MCF 10A (cell line): ENCODE results near the gene MAP1LC3C. TPM values are rescaled to one million over a fixed set of nuclear protein-coding genes. Genes with fewer than 3 reads are reported as not detected.

ENCODE experiments used
- BruUV-seq: library from RNA; stranded (reverse); fragments of 400-500 nt; replicated peaks from 2 replicates; lab custom pipeline; 2021; lab: Mats Ljungman, UMichigan
- CTCF ChIA-PET: fragments of 300-600 bp; sonication (Branson Sonifier 250); formaldehyde crosslinking; extraction: SDS; loops from one replicate; lab custom pipeline; 2021; ENCODE audit warnings: antibody characterized with exemption, inconsistent platforms; lab: Yijun Ruan, JAX
- POLR2A ChIA-PET: fragments of 300-600, 350-650 bp; sonication (Branson Sonifier 250); formaldehyde crosslinking; extraction: SDS; loops from one replicate; lab custom pipeline; 2020; ENCODE audit warnings: antibody characterized with exemption, inconsistent platforms; lab: Yijun Ruan, JAX
- DNase-seq: peaks from one replicate; pipeline ENCODE4 v3.0.0-alpha.2; 2018; ENCODE audit not compliant: unreplicated experiment
- H3K27ac Mint-ChIP-seq: one replicate; pipeline ENCODE4 v1.8.0; 2022; ENCODE audit warnings: mild to moderate bottlenecking, low read depth, mixed read lengths; ENCODE audit not compliant: unreplicated experiment
- H3K27me3 Mint-ChIP-seq: one replicate; pipeline ENCODE4 v1.8.0; 2022; ENCODE audit warnings: mixed read lengths; ENCODE audit not compliant: insufficient read depth, unreplicated experiment
- H3K36me3 Mint-ChIP-seq: one replicate; pipeline ENCODE4 v1.8.0; 2022; ENCODE audit warnings: mild to moderate bottlenecking, moderate library complexity, mixed read lengths; ENCODE audit not compliant: insufficient read depth, unreplicated experiment
- H3K4me1 Mint-ChIP-seq: one replicate; pipeline ENCODE4 v1.8.0; 2022; ENCODE audit warnings: mixed read lengths; ENCODE audit not compliant: insufficient read depth, unreplicated experiment
- H3K4me3 Mint-ChIP-seq: one replicate; pipeline ENCODE4 v1.8.0; 2022; ENCODE audit warnings: mild to moderate bottlenecking, moderate library complexity, mixed read lengths; ENCODE audit not compliant: unreplicated experiment
- H3K9me3 Mint-ChIP-seq: one replicate; pipeline ENCODE4 v1.8.0; 2022; ENCODE audit warnings: mixed read lengths; ENCODE audit not compliant: unreplicated experiment
- intact Hi-C: fragments of 100-400 bp; cut with micrococcal nuclease; formaldehyde crosslinking; loops from 2 replicates; pipeline ENCODE4 v1.14.1; 2022
- total RNA-seq: library from RNA; stranded (reverse); gene quantifications from 2 replicates; pipeline ENCODE4 v1.2.3, GENCODE V29; 2022
- TF ChIP-seq, protein P1 (sequence below): fragments of 200-600 bp; IDR thresholded peaks from one replicate; pipeline ENCODE4 v1.8.0; 2022; ENCODE audit warnings: antibody characterized with exemption, mild to moderate bottlenecking; ENCODE audit not compliant: unreplicated experiment

The MAP1LC3C gene
- total RNA-seq, 1 experiment from 2014 or later, result not detected

GRCh38 chr1:241998412-241998921, 431 bp downstream of the MAP1LC3C start:
- Mint-ChIP-seq H3K4me3 (peak overlapping the region; percentile 62), H3K4me1 (peaks cover 7% of the 10 kb centered on the region), H3K27ac (no peak overlapping the region), H3K27me3 (no peaks in the 10 kb centered on the region), H3K9me3 (no peaks in the 10 kb centered on the region), H3K36me3 (peaks cover 5% of the 10 kb centered on the region)
- ChIA-PET CTCF (interaction anchor here (0.5 to 6.3 kb wide), 52 partner anchors 9 to 1753 kb away, joined by 3 to 108 read pairs (median 4); partner anchors contain the start of gene KMO), POLR2A (interaction anchor here (0.5 to 1.2 kb wide), 5 partner anchors 18 to 465 kb away, joined by 3 to 7 read pairs (median 3); no protein-coding TSS in a partner anchor)
- BruUV-seq, result no TSS peak
- peak; percentile 93 for DNase-seq
- TF ChIP-seq, protein P1, sequence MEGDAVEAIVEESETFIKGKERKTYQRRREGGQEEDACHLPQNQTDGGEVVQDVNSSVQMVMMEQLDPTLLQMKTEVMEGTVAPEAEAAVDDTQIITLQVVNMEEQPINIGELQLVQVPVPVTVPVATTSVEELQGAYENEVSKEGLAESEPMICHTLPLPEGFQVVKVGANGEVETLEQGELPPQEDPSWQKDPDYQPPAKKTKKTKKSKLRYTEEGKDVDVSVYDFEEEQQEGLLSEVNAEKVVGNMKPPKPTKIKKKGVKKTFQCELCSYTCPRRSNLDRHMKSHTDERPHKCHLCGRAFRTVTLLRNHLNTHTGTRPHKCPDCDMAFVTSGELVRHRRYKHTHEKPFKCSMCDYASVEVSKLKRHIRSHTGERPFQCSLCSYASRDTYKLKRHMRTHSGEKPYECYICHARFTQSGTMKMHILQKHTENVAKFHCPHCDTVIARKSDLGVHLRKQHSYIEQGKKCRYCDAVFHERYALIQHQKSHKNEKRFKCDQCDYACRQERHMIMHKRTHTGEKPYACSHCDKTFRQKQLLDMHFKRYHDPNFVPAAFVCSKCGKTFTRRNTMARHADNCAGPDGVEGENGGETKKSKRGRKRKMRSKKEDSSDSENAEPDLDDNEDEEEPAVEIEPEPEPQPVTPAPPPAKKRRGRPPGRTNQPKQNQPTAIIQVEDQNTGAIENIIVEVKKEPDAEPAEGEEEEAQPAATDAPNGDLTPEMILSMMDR, result peak; percentile 89
- intact Hi-C loops, result loop anchor here (1.0 to 5.0 kb wide), 3 partner anchors 102 to 466 kb away; partner anchors contain the start of gene KMO

DNA sequence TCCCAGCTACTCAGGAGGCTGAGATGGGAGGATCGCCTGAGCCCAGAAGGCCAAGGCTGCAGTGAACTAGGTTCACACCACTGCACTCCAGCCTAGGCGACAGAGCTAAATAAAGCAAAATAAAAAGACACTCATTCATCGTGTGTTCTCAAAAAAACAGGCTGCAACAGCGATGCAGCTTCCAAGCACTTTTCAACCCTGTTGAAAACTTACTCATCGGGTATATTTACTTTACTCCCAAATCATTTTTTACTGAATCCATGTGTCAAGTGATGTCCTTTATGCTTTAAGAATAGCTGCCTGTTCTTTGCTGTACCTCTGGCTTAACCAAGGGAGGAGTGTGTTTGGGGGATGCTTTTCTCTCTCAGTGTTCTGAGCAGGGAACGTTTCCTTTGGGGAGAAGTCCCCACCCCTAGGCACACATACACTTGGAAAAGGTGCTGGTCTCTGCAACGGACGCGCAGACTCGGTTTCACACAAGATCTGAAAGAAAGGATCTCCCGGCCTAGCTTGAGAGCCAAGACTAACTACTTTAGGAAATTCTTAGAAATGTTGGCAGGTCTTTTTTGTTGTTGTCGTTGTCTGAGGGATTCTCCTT, 1.4 kb downstream of the MAP1LC3C start:
- TF ChIP-seq, protein P1, result no peak
- no peak for DNase-seq
- ChIA-PET POLR2A (interaction anchor here (0.7 kb wide), 1 partner anchor 168 kb away, joined by 3 read pairs; no protein-coding TSS in a partner anchor), CTCF (interaction anchor here (0.6 to 6.3 kb wide), 29 partner anchors 10 to 638 kb away, joined by 3 to 108 read pairs (median 5); partner anchors contain the start of gene KMO)
- no TSS peak for BruUV-seq
- peaks cover 15% of the 10 kb centered on the region for H3K4me1 Mint-ChIP-seq
- H3K36me3 Mint-ChIP-seq, result peaks cover 5% of the 10 kb centered on the region
- H3K4me3 Mint-ChIP-seq, result no peak overlapping the region
- no peaks in the 10 kb centered on the region for H3K9me3 Mint-ChIP-seq
- no peaks in the 10 kb centered on the region for H3K27me3 Mint-ChIP-seq
- intact Hi-C loops, result loop anchor here (5.0 kb wide), 1 partner anchor 465 kb away; the partner anchor contains the start of gene KMO
- H3K27ac Mint-ChIP-seq, result no peak overlapping the region

GRCh38 chr1:241994171-241994570, 4.7 kb downstream of the MAP1LC3C start:
- peaks cover 34% of the 10 kb centered on the region for H3K4me1 Mint-ChIP-seq
- no peaks in the 10 kb centered on the region for H3K27me3 Mint-ChIP-seq
- ChIA-PET POLR2A (no interaction called here), CTCF (interaction anchor here (0.7 to 1.8 kb wide), 7 partner anchors 9 to 1190 kb away, joined by 3 to 17 read pairs (median 4); no protein-coding TSS in a partner anchor)
- H3K27ac Mint-ChIP-seq, result peak overlapping the region; percentile 24
- H3K4me3 Mint-ChIP-seq, result no peak overlapping the region
- no peaks in the 10 kb centered on the region for H3K9me3 Mint-ChIP-seq
- TF ChIP-seq, protein P1, result no peak
- intact Hi-C loops, result loop anchor here (5.0 kb wide), 2 partner anchors 147 to 402 kb away; partner anchors contain the start of gene EXO1
- peaks cover 5% of the 10 kb centered on the region for H3K36me3 Mint-ChIP-seq
- BruUV-seq, result no TSS peak
- DNase-seq, result no peak

DNA sequence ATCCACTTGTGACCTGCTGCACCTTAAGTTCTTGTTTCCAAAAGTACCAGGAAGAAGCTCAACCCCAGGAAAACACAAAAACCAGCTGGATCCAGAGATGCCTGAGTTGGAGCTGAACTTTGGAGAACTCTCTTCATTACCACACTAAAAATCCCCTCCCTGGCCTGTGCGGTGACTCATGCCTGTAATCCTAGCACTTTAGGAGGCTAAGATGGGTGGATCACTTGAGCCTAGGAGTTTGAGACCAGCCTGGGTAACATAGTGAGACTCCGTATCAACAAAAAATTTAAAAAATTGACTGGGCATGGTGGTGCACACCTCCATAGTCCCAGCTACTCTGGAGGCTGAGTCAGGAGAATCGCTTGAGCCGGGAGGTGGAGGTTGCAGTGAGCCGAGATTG, 6.2 kb downstream of the MAP1LC3C start:
- TF ChIP-seq, protein P1, result no peak
- Mint-ChIP-seq H3K4me1 (peaks cover 38% of the 10 kb centered on the region), H3K27me3 (no peaks in the 10 kb centered on the region), H3K27ac (no peak overlapping the region), H3K36me3 (peaks cover 5% of the 10 kb centered on the region), H3K4me3 (no peak overlapping the region), H3K9me3 (no peaks in the 10 kb centered on the region)
- no TSS peak for BruUV-seq
- POLR2A ChIA-PET, result interaction anchor here (0.6 to 0.8 kb wide), 4 partner anchors 10 to 1513 kb away, joined by 3 read pairs; no protein-coding TSS in a partner anchor
- CTCF ChIA-PET, result interaction anchor here (0.5 to 0.9 kb wide), 9 partner anchors 8 to 748 kb away, joined by 3 to 7 read pairs (median 4); no protein-coding TSS in a partner anchor
- DNase-seq, result peak; percentile 94
- intact Hi-C loops, result loop anchor here (5.0 kb wide), 2 partner anchors 145 to 400 kb away; partner anchors contain the start of gene EXO1
